ENCODE data around the gene ANXA2.
"Not testable (repeated sequence)": the region's sequence is repeated elsewhere in the genome, so short reads cannot be mapped to it uniquely, and the experiment has no call there.

ANXA2 gene

GRCh38 chr15:60338810-60339209 is 59.0 kb downstream of the ANXA2 start:
- no peak for DNase-seq

- no peak for DNase-seq
Observed at GRCh38 chr15:60337076-60337475, 60.7 kb downstream of the ANXA2 start.

GRCh38 chr15:60335296-60335695 is 62.5 kb downstream of the ANXA2 start:
- not testable (repeated sequence) for DNase-seq

- DNase-seq, result peak; percentile 57
Observed at GRCh38 chr15:60328852-60329443, 68.8 kb downstream of the ANXA2 start.

GRCh38 chr15:60326824-60327654 is 70.7 kb downstream of the ANXA2 start:
- peak; percentile 76 for DNase-seq

GRCh38 chr15:60326343-60326742 is 71.4 kb downstream of the ANXA2 start:
- no peak for DNase-seq

- DNase-seq, result no peak
Observed at GRCh38 chr15:60325905-60326304, 71.9 kb downstream of the ANXA2 start.

- no peak for DNase-seq
Observed at GRCh38 chr15:60324706-60325438, 72.9 kb downstream of the ANXA2 start.

- DNase-seq, result no peak
Observed at GRCh38 chr15:60323322-60323721, 74.5 kb downstream of the ANXA2 start.

- DNase-seq, result no peak
Observed at GRCh38 chr15:60320365-60320764, 77.4 kb downstream of the ANXA2 start.

GRCh38 chr15:60318216-60318867 is 79.4 kb downstream of the ANXA2 start:
- no peak for DNase-seq

GRCh38 chr15:60316961-60317360 is 80.8 kb downstream of the ANXA2 start:
- DNase-seq, result no peak

GRCh38 chr15:60315878-60316277 is 81.9 kb downstream of the ANXA2 start:
- no peak for DNase-seq

- no peak for DNase-seq
Observed at GRCh38 chr15:60313906-60314305, 83.9 kb downstream of the ANXA2 start.

- no peak for DNase-seq
Observed at GRCh38 chr15:60307034-60307433, 90.8 kb downstream of the ANXA2 start.

- no peak for DNase-seq
Observed at GRCh38 chr15:60301024-60301423, 96.8 kb downstream of the ANXA2 start.

GRCh38 chr15:60299452-60300047 is 98.2 kb downstream of the ANXA2 start:
- no peak for DNase-seq
